ENCODE data around the gene PRPH2.

The PRPH2 gene, protein sequence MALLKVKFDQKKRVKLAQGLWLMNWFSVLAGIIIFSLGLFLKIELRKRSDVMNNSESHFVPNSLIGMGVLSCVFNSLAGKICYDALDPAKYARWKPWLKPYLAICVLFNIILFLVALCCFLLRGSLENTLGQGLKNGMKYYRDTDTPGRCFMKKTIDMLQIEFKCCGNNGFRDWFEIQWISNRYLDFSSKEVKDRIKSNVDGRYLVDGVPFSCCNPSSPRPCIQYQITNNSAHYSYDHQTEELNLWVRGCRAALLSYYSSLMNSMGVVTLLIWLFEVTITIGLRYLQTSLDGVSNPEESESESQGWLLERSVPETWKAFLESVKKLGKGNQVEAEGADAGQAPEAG

DNA sequence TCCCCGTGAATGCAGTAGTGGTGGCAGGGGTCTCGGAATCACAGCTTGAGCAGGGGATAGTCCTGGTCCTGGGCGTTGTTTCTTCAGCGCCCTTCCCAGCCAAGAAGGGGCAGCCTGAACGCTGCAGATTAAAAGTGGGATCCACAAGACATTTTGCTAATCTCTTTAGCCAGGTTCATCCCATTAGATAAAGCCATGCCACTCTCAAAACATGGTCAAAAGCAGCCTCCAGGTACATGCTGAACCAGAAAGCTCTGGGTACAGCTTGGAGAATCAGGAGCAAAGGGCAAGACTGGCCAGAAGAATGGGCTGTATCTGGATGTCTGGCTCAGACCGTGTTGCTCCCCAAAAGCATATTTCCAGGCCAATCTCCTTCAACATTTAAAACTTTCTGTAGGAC is at the start of gene PRPH2:
TSS of gene PRPH2 (minus strand) at position 101 of the 400 bp plus-strand sequence. CDS start 263 bp downstream, outside the sequence.
- DNase-seq (ENCODE audit: low spot score): no peak

DNA sequence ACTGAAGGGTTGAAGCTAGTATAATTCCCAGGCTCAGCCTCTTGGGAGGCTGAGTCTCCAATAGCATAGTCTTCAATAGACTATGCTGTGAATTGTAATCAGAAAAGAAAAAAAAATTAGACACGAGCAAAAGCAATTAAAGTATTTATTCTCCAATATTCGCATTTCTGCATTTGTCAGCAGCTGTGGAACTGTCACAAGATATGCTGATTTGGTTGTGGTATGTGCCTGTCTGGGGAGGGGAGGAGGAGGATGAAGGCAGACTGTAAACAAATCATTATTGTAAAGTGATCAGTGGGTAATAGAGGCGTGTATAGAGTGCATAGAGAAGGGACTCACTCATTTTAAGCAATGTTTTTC is 49.3 kb upstream of the PRPH2 start:
- DNase-seq (ENCODE audit: low spot score): no peak

DNA sequence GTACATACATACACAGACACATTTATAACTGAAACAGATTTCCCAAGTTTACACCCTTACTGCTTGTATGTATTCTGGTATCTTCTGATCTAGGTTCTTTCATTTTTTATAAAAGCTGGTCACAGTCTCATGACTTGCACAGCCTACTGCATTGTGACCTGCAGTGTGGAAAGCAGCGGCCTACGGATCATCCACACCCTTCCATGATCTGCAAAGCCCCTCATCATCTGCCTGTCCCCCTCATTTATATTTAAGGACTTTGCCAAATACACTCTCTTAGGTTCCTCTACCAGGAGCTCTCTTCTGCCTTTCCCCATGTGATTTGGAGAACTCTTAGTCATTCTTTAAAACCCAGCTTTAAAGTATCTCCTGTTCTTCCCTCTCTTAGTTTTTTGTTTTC is 47.4 kb upstream of the PRPH2 start:
- DNase-seq (ENCODE audit: low spot score): no peak

DNA sequence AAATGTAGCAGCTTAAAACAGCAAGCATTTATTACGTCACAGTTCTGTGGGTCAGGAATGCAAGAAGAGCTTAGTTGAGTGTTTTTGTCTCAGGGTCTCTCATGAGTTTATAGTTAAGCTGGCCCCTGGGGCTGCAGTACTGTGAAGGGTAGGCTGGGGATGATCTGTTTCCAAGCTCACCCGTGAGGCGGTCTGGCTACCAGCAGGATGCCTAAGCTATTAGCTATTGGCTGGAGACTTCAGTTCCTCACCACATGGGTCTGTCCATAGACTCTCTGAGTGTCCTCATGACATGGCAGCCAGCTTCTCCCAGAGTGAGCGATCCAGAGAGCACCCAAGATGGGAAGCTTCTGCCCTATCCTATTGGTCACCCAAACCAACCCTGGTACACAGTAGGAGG is 46.7 kb upstream of the PRPH2 start:
- DNase-seq (ENCODE audit: low spot score): no peak

DNA sequence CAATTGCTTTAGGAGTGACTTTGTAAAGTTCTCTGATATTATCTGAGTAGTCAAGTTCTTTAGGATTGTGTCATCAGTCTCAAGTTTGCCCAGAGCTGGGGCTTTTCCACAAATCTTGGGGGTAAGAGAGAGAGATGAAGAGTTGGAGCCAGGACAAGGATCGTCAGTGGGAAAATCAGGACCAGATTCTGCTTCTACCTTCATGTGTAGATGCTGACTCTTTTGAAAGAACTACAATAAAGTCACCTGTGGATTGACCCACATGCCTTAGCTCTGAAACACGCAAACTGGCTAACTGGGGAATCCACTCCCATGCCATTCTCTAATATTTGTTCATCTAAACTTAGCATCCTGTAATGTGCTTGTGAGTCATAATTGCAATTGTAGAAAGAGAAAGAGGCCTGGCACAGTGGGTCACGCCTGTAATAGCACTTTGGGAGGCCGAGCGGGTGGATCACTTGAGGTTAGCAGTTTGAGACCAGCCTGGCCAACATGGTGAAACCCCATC is 43.8 kb upstream of the PRPH2 start:
- no peak for DNase-seq (ENCODE audit: low spot score)

DNA sequence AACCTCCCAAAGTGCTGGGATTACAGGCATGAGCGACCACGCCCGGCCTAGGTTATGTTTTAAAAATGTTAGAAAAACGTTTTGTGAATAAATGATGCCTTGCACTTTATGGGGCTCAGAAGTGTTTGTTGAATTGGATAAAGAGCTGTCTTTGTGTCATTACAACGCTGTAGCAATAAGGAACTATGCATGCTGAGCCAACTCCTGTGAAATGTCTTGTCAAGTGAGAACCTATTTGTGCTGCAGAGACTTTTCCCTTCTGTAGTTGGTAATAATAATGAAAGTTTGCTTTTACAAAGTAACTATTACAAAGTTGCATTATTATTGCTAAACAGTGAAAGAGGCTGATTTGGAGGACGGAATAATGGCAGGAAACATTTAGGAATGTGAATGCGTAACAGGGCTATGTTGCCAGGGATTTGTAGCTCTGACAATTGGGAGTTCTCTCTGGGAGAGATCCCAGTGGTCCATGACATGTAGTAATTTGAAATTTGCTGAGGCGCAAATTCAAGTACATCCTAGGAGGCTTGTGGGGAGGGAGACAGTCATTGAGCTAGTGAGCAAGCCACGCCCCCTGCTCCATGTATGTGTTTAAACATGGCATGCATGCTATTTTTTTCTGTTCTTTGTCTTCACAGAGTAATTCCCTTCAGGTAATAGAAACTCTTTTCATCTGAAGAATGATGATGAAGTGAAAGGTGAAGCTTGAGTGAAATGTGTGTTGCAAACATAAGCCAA is 42.7 kb upstream of the PRPH2 start:
- peak; percentile 37 for DNase-seq (ENCODE audit: low spot score)

DNA sequence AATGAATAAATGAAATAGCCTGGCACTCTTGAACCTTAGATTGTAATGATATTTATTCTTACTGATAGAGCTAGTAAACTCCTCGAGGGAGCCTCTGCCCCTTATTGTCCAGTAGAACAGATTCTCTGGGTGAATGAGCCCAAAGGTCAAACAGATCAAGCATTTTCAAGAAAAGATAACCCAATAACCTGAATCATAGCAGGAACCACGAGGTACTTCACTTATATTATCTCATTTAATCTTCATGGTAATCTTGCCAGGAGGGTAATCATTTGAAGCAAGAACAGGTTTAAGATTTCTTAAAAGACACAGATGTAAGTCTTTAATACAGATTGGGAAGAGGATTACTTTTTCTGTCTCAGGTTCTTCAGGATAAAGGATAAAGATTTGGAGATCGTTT is 40.6 kb upstream of the PRPH2 start:
- DNase-seq (ENCODE audit: low spot score): no peak

DNA sequence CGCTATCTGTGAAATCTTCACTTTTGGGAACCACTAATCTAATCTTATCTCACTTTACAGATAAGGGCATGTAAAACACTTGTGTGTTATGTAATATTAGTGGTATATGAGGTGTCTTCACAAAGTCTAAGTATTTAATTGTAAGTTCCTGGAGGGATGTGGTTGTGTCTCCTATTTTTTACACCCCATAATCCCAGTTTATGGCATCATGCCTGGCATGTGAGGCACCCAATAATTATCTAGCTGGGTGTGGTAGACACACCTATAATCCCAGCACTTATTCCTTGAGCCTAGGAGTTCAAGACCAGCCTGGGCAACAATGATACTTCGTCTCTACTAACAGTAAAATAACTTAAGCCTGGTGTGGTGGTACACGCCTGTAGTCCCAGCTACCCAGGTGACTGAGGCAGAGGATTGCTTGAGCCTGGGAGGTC is 40.0 kb upstream of the PRPH2 start:
- DNase-seq (ENCODE audit: low spot score): peak; percentile 18

DNA sequence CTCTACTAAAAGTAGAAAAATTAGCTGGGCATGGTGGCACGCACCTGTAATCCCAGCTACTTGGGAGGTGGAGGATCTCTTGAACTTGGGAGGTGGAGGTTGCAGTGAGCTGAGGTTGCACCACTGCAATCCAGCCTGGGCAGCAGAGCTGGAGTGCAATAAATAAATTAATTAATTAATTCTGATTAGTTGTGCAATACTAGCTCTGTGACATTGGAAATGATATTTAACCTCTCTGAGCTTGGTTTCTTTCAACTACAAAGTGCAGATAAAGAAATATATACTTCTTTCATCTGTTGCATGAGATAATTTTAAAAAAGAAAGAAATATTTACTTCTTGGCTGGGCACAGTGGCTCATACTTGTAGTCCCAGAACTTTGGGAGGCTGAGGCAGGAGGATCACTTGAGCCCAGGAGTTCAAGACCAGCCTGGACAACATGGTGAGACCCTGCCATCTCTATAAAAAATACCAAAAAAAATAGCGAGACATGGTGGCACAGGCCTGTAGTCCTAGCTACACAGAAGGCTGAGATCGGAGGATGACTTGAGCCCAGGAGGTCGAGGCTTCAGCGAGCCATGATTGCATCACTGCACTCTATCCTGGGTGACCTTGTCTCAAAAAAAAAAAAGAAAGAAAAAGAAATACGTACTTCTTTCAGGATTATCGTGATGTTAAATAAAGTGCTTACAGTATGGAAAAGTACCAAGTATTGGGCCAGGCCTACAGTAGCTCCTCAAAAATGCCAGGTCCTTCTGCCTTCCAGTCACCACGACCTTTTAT is 39.1 kb upstream of the PRPH2 start:
- DNase-seq (ENCODE audit: low spot score): peak; percentile 14

DNA sequence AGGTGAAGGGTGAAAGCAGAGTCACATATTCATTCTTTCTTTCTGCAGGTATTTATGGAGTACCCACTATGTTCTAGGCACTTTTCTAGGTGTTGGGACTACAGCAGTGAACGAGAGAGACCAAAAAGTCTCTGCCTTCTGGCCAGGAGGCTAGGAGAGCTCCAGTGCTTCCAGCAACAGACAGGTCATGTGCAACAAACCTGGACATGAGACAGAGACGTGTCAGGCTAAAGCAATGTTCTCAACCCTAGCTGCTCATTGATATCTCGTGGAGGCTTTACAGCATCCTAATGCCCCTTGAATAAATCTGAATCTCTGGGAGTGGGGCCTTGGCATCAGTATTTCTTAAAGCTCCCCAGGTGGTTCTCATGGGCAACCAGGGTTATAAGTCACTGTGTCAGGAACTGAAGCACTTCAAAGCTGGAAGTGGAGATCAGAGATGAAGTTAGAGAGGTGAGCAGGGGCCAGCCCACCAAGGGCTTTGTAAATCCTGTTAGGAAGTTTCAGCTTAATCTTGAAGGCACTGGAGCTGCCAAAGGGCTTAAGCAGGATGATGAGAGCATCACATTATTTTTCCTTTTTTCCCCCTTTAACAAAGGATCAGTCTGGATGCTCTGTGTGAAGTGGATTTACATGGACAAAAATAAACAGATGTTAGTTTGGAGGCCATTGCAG is 36.5 kb upstream of the PRPH2 start:
- no peak for DNase-seq (ENCODE audit: low spot score)

DNA sequence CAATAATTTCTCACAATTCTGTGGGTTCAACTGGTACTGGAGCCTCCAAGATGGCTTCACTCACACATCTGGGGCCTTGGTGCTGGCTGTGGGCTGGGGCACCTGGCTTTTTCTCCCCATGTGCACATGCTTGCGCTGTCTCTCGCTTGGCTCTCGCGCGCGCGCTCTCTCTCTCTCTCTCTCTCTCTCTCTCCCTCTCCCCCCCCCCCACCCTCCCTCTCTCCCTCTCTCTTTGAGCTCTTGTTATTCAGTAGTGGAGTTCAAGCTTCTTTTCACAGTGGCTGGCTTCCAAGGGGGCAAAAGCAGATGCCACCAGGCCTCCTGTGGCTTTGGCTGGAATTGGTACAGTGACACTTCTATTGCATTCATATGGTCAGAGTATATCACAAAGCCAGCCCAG is 34.3 kb upstream of the PRPH2 start:
- DNase-seq (ENCODE audit: low spot score): peak; percentile 37

DNA sequence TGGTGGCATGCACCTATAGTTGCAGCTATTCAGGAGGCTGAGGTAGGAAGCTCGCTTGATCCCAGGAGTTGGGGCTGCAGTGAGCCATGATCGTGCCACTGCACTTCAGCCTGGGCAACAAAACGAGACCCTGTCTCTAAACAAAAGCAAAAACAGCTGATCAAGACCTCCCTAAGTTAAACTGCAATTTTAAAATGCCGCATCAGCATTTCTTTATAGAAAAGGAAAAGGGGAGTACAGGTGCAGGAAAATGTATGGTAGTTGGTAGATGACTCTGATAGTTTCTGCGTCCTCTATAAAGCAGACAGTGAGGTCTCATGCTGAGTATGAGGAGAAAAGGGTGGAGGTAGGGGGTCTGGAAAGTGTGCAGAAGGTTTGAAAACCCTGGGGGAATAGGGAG is 32.4 kb upstream of the PRPH2 start:
- DNase-seq (ENCODE audit: low spot score): no peak

DNA sequence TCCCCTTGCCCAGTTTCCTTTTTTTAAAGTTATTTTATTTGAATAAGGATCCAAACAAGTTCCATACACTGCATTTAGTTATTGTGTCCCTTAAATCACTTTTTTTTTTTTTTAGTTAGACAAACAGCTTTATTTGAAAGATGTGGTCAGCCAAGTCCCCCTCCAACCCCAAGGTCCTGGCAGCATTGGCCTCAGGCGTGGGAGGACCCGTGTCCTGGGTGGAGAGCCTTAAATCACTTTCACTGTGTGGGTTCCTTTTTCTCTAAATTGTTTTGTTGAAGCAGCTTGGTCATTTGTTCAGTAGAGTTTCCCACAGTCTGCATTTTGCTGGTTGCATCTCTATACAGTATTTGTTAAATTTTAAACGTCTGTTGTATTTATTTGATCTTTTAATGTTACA is 28.7 kb upstream of the PRPH2 start:
- DNase-seq (ENCODE audit: low spot score): no peak

DNA sequence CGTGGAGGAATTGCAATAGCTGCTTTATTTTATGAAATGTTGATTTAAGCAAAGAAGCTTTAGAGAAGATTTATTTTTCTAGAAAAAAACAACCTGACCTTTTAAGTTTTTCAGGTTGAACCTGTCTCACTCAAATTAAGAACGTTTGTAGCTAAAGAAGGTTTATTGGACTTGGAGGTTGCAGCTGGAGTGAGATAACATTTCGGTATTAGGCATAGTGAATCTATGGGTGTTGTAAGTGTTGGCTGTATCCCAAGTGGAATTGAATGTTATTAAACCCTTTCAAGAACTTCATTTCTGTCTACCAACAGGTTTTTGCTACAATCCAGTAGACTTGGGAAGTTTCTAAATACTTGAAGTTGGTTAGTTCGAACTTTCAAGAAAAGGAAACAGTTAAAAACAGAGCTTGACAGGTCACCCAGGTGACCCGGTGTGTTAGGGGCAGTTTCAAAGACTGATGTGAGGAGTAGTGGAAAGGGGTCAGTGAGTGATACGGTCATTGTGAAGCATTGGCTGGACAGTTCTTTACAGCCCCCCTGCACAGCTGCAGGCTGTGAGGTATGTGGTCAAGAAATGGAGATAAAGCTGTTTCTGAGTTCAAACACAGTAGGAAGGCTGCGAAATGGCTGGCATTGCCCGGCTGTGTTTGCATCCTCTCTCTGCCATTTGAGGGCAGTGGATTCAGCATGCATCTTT is 26.0 kb upstream of the PRPH2 start:
- DNase-seq (ENCODE audit: low spot score): no peak

DNA sequence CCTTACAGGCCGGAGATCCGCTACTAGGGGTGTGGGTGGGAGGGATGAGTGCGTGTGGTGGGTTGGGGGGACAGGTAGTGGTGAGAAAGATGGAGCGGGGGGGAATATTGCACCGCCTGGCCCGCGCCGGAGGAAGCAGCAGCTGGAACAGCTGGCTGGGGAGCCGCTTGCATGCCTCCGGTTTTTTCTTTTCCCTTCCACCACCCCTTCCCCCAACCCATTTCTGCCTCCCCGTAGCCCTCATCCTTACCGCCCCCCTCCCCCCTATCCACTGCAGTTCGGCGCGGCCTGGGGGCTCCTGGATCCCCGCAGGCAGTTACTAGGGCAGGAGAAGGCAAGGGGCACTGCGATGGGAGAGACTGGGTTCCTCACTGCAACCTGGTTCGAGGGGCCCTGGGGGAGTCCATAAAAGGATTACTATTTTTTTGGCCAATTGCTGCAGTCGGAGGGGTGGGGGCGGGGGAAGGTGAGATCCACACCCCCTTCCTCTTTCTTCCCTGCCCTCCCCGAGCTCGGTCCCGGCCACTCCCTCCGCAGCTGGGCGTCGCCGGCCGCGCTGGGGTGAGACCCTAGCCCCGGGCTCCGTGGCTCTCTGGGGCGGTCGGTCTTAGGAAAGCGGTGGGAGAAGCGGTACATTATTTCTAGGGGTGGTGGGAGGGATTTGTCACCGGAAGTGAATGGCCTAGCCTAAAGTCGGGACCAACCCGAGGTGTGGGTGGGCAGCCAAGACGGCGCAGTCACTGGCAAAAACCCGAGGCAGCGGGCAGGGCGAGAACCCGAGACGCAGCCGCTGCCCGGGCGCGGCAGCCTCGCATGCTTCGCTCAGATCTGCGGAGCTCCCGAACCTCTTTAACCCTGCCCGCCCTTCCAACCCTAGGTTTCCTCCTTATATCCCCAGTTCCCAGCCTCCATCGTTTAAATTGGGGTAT is 24.3 kb upstream of the PRPH2 start:
- peak; percentile 92 for DNase-seq (ENCODE audit: low spot score)

DNA sequence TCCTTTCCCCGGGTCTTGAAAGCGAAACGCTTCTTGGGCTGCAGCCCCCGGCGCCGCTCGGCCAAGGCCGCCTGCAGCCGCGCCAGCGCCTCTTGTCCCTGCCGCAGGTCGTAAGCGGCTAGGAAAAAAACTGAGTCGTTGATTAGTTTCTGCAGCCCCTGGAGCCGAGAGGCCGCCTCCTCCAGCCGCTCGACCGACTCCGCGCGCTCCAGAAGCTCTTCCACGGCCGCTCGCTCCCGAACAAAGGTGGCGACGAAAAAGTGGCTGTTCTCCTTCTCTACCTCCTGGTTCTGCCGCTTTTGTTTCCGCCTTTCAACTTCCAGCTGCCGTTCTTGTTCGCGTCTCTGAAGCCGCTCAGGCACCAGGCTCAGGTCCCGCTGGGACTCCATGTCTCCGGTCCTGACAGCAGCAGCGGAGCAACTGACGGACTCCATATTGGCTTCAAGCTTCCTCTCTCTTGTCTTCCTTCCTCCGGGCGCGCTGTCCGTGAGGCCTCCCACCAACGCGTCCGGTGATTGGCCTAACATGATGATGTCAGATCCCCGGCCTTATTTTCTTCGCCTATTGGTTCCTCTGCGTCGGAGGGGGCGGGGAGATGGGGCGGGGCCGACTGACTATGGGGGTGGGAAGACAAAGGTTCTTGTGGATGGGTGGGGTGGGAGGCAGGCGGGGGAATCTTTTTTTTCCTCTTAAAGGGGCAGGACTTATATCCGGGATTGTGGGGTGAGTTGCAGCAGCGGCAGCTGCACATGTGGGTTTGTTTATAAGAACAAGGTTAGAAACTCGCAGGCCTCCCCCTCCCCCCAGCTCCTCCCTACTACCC is 23.5 kb upstream of the PRPH2 start, which contains the start of gene TBCC:
TSS of gene TBCC (minus strand) at position 464 of the 823 bp plus-strand sequence. CDS start at position 434, 30 bp downstream.
- peak; percentile 98 for DNase-seq (ENCODE audit: low spot score)

DNA sequence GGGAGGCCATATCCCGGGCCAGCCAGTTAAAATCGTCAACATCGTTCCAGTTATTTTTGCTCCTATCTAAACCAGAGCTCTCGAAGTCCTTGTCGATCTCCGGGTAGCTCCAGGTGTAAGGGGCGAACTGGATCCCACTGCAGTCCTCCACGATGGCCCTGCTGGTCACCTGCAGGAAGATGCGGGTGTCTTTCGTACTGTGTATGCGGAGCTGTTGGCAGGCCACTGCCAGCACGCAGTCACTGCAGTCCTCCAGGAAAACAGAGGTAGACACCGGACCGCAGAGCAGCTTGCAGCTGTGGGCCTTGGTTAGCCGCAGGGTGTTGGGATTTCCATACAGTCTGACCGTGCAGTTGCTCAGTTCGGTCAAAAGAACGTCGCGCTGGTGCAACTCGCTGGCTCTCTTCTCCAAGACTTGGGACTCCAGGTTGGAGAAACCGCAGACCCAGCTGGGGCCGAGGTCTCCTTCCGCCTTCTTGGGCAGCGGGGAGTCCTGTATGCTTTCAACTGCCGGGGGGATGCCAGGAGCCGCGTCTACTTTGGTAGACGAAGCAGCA is 22.8 kb upstream of the PRPH2 start:
- peak; percentile 68 for DNase-seq (ENCODE audit: low spot score)

DNA sequence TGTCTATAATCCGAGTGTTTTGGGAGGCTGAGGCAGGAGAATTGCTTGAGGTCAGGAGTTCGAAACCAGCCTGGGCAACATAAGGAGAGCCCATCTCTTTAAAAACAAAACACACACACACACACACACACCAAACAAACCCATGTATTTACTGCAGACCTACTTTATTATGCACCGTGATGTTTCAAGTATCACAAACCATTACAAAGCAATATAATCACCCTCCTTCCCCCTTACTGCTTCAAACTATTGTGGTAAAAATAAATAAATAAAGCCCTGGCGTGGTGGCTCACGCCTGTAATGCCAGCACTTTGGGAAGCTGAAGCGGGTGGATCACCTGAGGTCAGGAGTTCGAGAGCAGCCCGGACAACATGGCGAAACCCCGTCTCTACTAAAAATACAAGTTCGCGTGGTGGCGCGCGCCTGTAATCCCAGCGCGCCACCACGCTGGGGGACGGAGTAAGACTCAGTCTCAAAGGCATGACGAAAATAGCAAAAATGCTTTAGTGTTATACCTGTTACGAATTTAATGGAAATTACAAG is 22.0 kb upstream of the PRPH2 start:
- DNase-seq (ENCODE audit: low spot score): no peak

All from left forelimb (tissue), 1 donor.